ENCODE results near the gene OXSR1.

OXSR1 gene

GRCh38 chr3:38255627-38256026, 90.3 kb downstream of the OXSR1 start:
- Histone ChIP-seq H3K9ac (ENCODE audit: low read depth, low read length, poor library complexity) (no peak overlapping the region), H2BK12ac (ENCODE audit: low read length) (no peak overlapping the region), H3K79me1 (ENCODE audit: low read depth, low read length) (no peaks in the 10 kb centered on the region), H3K36me3 (replicated peaks in 1 of 2; ENCODE audit: control insufficient read depth in 2 of 2, insufficient read depth in 2 of 2, low read length in 2 of 2) (peaks cover 11 to 64% of the 10 kb centered on the region in 2 donors), H3K4me2 (ENCODE audit: insufficient read depth, low read length, poor library complexity, severe bottlenecking) (no peak overlapping the region), H3K14ac (ENCODE audit: low read length) (no peak overlapping the region), H2BK5ac (ENCODE audit: low read length) (no peak overlapping the region), H2AK5ac (ENCODE audit: low read depth, low read length) (no peak overlapping the region), H3K9me3 (replicated peaks in 1 of 2; ENCODE audit: control insufficient read depth in 2 of 2, insufficient read depth in 1 of 2, low read depth in 1 of 2, low read length in 2 of 2) (peaks cover 0 to 4% of the 10 kb centered on the region in 2 donors), H3K27me3 (ENCODE audit: control insufficient read depth in 3 of 3, insufficient read depth in 3 of 3, low read depth in 1 of 3, low read length in 3 of 3) (no peaks in the 10 kb centered on the region), H3K18ac (ENCODE audit: low read length) (no peak overlapping the region), H4K91ac (ENCODE audit: low read depth, low read length, poor library complexity) (no peak overlapping the region), H2BK15ac (ENCODE audit: low read length) (no peak overlapping the region), H2BK120ac (ENCODE audit: low read depth, low read length) (no peak overlapping the region), H4K8ac (ENCODE audit: low read depth, low read length) (no peak overlapping the region), H3K4ac (ENCODE audit: low read length) (no peak overlapping the region), H3K4me3 (ENCODE audit: low read length in 2 of 2) (no peak overlapping the region), H3K23ac (ENCODE audit: low read depth, low read length, poor library complexity) (no peak overlapping the region), H3K4me1 (ENCODE audit: control insufficient read depth in 2 of 2, insufficient read depth in 1 of 2, low read depth in 1 of 2, low read length in 2 of 2) (peaks cover 0 to 3% of the 10 kb centered on the region in 2 donors), H3K27ac (replicated peaks; ENCODE audit: low read length) (no peak overlapping the region), H2AFZ (ENCODE audit: low read length) (no peak overlapping the region)
- DNase-seq (ENCODE audit: low spot score): no peak
- WGBS, 2 donors (ENCODE audit: extremely low coverage in 2 of 2, insufficient read length in 2 of 2, insufficient replicate concordance in 1 of 2): no CpG with 5 or more reads among the region's 1 CpG

- Histone ChIP-seq H3K9ac (ENCODE audit: low read depth, low read length, poor library complexity) (no peak overlapping the region), H3K4me1 (ENCODE audit: control insufficient read depth in 2 of 2, insufficient read depth in 1 of 2, low read depth in 1 of 2, low read length in 2 of 2) (no peaks in the 10 kb centered on the region), H3K4me3 (ENCODE audit: low read length in 2 of 2) (no peak overlapping the region), H3K9me3 (replicated peaks in 1 of 2; ENCODE audit: control insufficient read depth in 2 of 2, insufficient read depth in 1 of 2, low read depth in 1 of 2, low read length in 2 of 2) (peaks cover 0 to 14% of the 10 kb centered on the region in 2 donors), H2BK15ac (ENCODE audit: low read length) (no peak overlapping the region), H3K23ac (ENCODE audit: low read depth, low read length, poor library complexity) (no peak overlapping the region), H3K4ac (ENCODE audit: low read length) (no peak overlapping the region), H3K14ac (ENCODE audit: low read length) (no peak overlapping the region), H4K91ac (ENCODE audit: low read depth, low read length, poor library complexity) (no peak overlapping the region), H3K27ac (replicated peaks; ENCODE audit: low read length) (no peak overlapping the region), H2AK5ac (ENCODE audit: low read depth, low read length) (no peak overlapping the region), H3K36me3 (replicated peaks in 1 of 2; ENCODE audit: control insufficient read depth in 2 of 2, insufficient read depth in 2 of 2, low read length in 2 of 2) (peaks cover 11 to 47% of the 10 kb centered on the region in 2 donors), H4K8ac (ENCODE audit: low read depth, low read length) (no peak overlapping the region), H2BK5ac (ENCODE audit: low read length) (no peak overlapping the region), H3K4me2 (ENCODE audit: insufficient read depth, low read length, poor library complexity, severe bottlenecking) (no peak overlapping the region), H2BK120ac (ENCODE audit: low read depth, low read length) (no peak overlapping the region), H3K27me3 (ENCODE audit: control insufficient read depth in 3 of 3, insufficient read depth in 3 of 3, low read depth in 1 of 3, low read length in 3 of 3) (no peaks in the 10 kb centered on the region), H2BK12ac (ENCODE audit: low read length) (no peak overlapping the region), H3K79me1 (ENCODE audit: low read depth, low read length) (no peaks in the 10 kb centered on the region), H2AFZ (ENCODE audit: low read length) (no peak overlapping the region), H3K18ac (ENCODE audit: low read length) (no peak overlapping the region)
- no peak for DNase-seq (ENCODE audit: low spot score)
- WGBS, 2 donors (ENCODE audit: extremely low coverage in 2 of 2, insufficient read length in 2 of 2, insufficient replicate concordance in 1 of 2): no CpG with 5 or more reads among the region's 1 CpG
Measured at GRCh38 chr3:38257583-38257982, 92.2 kb downstream of the OXSR1 start.

GRCh38 chr3:38260474-38260873, 95.1 kb downstream of the OXSR1 start:
- Histone ChIP-seq H3K18ac (ENCODE audit: low read length) (no peak overlapping the region), H3K4me3 (ENCODE audit: low read length in 2 of 2) (no peak overlapping the region), H2BK120ac (ENCODE audit: low read depth, low read length) (no peak overlapping the region), H2BK5ac (ENCODE audit: low read length) (no peak overlapping the region), H3K27me3 (ENCODE audit: control insufficient read depth in 3 of 3, insufficient read depth in 3 of 3, low read depth in 1 of 3, low read length in 3 of 3) (no peaks in the 10 kb centered on the region), H3K14ac (ENCODE audit: low read length) (no peak overlapping the region), H3K4me2 (ENCODE audit: insufficient read depth, low read length, poor library complexity, severe bottlenecking) (no peak overlapping the region), H4K91ac (ENCODE audit: low read depth, low read length, poor library complexity) (no peak overlapping the region), H3K27ac (replicated peaks; ENCODE audit: low read length) (no peak overlapping the region), H2AK5ac (ENCODE audit: low read depth, low read length) (no peak overlapping the region), H2BK12ac (ENCODE audit: low read length) (no peak overlapping the region), H2AFZ (ENCODE audit: low read length) (no peak overlapping the region), H2BK15ac (ENCODE audit: low read length) (no peak overlapping the region), H3K9ac (ENCODE audit: low read depth, low read length, poor library complexity) (no peak overlapping the region), H4K8ac (ENCODE audit: low read depth, low read length) (no peak overlapping the region), H3K36me3 (replicated peaks in 1 of 2; ENCODE audit: control insufficient read depth in 2 of 2, insufficient read depth in 2 of 2, low read length in 2 of 2) (peaks cover 2 to 18% of the 10 kb centered on the region in 2 donors), H3K79me1 (ENCODE audit: low read depth, low read length) (no peaks in the 10 kb centered on the region), H3K9me3 (replicated peaks in 1 of 2; ENCODE audit: control insufficient read depth in 2 of 2, insufficient read depth in 1 of 2, low read depth in 1 of 2, low read length in 2 of 2) (peaks cover 0 to 14% of the 10 kb centered on the region in 2 donors), H3K4me1 (ENCODE audit: control insufficient read depth in 2 of 2, insufficient read depth in 1 of 2, low read depth in 1 of 2, low read length in 2 of 2) (peaks cover 5 to 8% of the 10 kb centered on the region in 2 donors), H3K4ac (ENCODE audit: low read length) (no peak overlapping the region), H3K23ac (ENCODE audit: low read depth, low read length, poor library complexity) (no peak overlapping the region)
- no CpG with 5 or more reads among the region's 2 CpGs for WGBS, 2 donors (ENCODE audit: extremely low coverage in 2 of 2, insufficient read length in 2 of 2, insufficient replicate concordance in 1 of 2)
- no peak for DNase-seq (ENCODE audit: low spot score)

DNA sequence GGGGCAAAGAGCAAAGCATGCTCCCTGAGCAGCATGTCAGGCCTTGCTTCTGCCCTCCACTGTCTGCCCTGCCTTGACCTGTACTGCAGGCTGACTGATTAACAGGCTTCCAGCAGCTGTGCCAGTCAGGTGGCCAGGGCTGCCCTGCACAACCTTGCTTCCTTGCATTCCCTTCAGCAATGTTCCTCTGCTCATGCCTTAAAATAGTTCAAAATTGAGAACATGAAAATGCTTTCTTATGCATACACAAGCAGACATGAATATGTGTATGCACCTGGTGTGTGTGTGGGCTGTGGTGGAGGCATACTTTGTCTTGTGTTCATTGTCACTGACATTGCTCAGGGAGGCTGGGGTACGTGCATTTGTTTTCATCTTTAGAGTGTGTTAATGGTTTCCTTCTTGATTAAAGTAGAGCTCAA, 99.0 kb downstream of the OXSR1 start:
- WGBS, 2 donors (ENCODE audit: extremely low coverage in 2 of 2, insufficient read length in 2 of 2, insufficient replicate concordance in 1 of 2): no CpG with 5 or more reads among the region's 1 CpG
- Histone ChIP-seq H4K91ac (ENCODE audit: low read depth, low read length, poor library complexity) (no peak overlapping the region), H3K4me2 (ENCODE audit: insufficient read depth, low read length, poor library complexity, severe bottlenecking) (no peak overlapping the region), H2BK15ac (ENCODE audit: low read length) (no peak overlapping the region), H3K27me3 (ENCODE audit: control insufficient read depth in 3 of 3, insufficient read depth in 3 of 3, low read depth in 1 of 3, low read length in 3 of 3) (no peaks in the 10 kb centered on the region), H2BK120ac (ENCODE audit: low read depth, low read length) (no peak overlapping the region), H3K23ac (ENCODE audit: low read depth, low read length, poor library complexity) (no peak overlapping the region), H3K9me3 (replicated peaks in 1 of 2; ENCODE audit: control insufficient read depth in 2 of 2, insufficient read depth in 1 of 2, low read depth in 1 of 2, low read length in 2 of 2) (peaks cover 0 to 10% of the 10 kb centered on the region in 2 donors), H2BK12ac (ENCODE audit: low read length) (no peak overlapping the region), H3K4me3 (ENCODE audit: low read length in 2 of 2) (no peak overlapping the region), H3K14ac (ENCODE audit: low read length) (no peak overlapping the region), H2AFZ (ENCODE audit: low read length) (no peak overlapping the region), H2BK5ac (ENCODE audit: low read length) (no peak overlapping the region), H4K8ac (ENCODE audit: low read depth, low read length) (no peak overlapping the region), H3K9ac (ENCODE audit: low read depth, low read length, poor library complexity) (no peak overlapping the region), H3K27ac (replicated peaks; ENCODE audit: low read length) (no peak overlapping the region), H3K4me1 (ENCODE audit: control insufficient read depth in 2 of 2, insufficient read depth in 1 of 2, low read depth in 1 of 2, low read length in 2 of 2) (peaks cover 7 to 10% of the 10 kb centered on the region in 2 donors), H3K4ac (ENCODE audit: low read length) (no peak overlapping the region), H3K79me1 (ENCODE audit: low read depth, low read length) (no peaks in the 10 kb centered on the region), H3K18ac (ENCODE audit: low read length) (no peak overlapping the region), H3K36me3 (replicated peaks in 1 of 2; ENCODE audit: control insufficient read depth in 2 of 2, insufficient read depth in 2 of 2, low read length in 2 of 2) (peaks cover 2% of the 10 kb centered on the region in 2 donors), H2AK5ac (ENCODE audit: low read depth, low read length) (no peak overlapping the region)
- no peak for DNase-seq (ENCODE audit: low spot score)
